ENCODE measurements around the gene RAB19.
"Not testable (repeated sequence)": the region's sequence is repeated elsewhere in the genome, so short reads cannot be mapped to it uniquely, and the experiment has no call there.

RAB19 gene

DNA sequence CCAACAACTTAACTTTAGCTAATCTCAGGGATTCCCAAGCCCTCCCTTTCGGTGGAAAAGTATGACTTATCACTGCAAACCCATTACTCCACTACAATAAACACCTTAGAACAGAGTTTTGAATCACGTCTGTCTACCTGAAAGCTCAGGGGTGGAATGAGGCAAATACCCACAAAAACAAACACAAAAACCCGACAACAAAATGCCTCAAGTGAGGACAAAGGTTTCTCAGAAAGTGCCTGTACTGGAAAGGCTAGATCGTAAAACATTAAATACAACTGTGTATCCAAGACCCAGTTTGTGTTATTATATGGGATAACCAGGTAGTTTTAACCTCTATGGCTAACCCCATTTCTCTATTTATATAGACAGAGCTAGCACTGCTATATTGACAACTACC lies 49.4 kb downstream of the RAB19 start:
- no peak overlapping the region for H3K4me3 ChIP-seq (ENCODE audit: low read depth, low read length)
- no peak for TF ChIP-seq CTCF (IDR thresholded peaks at IDR 0.05; ENCODE audit: low read depth, low read length, missing control alignments)
- DNase-seq (ENCODE audit: low read depth) = no peak

DNA sequence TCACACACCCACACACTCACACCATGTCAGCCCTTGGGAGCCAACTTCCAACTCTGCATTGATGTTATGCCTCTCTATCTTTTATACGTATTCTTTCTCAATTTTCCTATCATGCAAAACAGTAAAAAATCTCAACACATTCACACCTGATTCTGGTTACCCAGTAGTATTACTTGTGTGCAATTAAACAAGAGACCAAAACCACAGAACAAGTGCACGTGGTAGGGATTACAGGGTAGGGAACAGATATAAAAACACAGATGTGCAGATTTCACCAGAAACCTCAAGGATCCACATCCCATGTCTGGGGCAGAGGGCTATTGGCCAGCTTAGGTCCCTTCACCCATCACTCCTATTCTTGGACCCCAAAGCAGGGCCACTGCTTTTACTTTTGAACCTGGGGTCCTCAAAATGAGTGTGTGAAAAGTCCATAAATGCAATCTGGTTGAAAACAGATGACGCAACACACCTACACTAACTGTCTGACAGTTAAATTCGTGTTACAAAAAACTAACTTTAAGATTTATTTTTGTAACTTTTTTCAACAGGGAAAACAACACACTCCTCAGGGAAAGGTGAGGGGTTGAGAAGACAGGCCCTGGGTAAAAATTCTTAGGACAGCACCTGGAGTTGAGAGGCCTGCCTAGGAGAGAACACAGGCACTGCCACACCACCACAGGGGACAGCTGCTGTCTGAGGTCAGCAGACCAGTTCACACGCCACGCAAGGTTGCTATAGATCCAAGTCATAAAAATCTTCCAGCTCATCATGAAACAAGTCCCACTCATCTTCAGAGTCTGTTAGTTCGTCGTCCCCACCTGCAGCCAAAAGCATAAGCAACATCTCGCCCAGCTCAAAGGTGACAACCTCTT lies 50.2 kb downstream of the RAB19 start:
- not testable (repeated sequence) for DNase-seq (ENCODE audit: low read depth); H3K4me3 ChIP-seq (ENCODE audit: low read depth, low read length)

DNA sequence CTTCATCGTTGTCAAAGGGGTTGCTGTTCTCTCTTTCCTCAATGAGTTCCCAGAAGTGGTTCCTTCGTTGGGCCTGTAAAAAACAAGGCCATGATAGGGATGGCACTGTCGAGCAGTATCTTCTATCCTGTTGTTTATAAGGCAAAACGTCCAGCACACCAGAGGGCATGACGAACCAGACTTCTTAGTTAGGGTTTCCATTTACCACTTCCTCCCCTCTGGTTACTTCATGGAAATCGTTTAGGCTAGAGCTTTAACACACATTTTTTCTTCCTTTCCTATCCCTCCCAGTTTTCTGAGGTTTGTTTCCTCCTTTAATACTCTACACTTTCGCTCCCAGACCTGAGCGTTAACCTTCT lies 50.8 kb downstream of the RAB19 start:
- TF ChIP-seq CTCF (IDR thresholded peaks at IDR 0.05; ENCODE audit: low read depth, low read length, missing control alignments) = no peak
- no peak overlapping the region for H3K4me3 ChIP-seq (ENCODE audit: low read depth, low read length)
- no peak for DNase-seq (ENCODE audit: low read depth)

DNA sequence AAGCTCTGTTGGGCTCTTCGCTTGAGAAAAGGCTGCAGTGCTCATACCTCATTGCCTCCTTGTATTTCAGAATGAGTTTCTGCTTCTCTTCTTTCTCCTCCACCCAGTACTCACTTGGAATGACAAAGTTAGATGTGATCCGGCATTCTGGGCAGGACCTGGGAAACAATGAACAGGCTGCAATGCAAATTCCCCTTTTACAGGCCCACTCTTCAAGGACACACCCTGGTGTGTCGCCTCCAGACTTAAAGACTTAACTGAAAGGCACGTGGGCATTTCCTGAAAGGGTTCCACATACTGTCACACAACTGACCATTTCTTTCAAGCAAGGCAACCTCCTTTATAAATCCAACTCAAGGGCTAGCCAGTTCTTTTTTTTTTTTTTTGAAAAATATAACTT lies 51.9 kb downstream of the RAB19 start:
- no peak for DNase-seq (ENCODE audit: low read depth)
- no peak for TF ChIP-seq CTCF (IDR thresholded peaks at IDR 0.05; ENCODE audit: low read depth, low read length, missing control alignments)
- no peak overlapping the region for H3K4me3 ChIP-seq (ENCODE audit: low read depth, low read length)

GRCh38 chr7:140456551-140457051 lies 52.7 kb downstream of the RAB19 start:
- no peak overlapping the region for H3K4me3 ChIP-seq (ENCODE audit: low read depth, low read length)
- DNase-seq (ENCODE audit: low read depth) = no peak
- TF ChIP-seq CTCF (IDR thresholded peaks at IDR 0.05; ENCODE audit: low read depth, low read length, missing control alignments) = no peak

GRCh38 chr7:140458201-140458600 lies 54.3 kb downstream of the RAB19 start:
- no peak for DNase-seq (ENCODE audit: low read depth)
- no peak for TF ChIP-seq CTCF (IDR thresholded peaks at IDR 0.05; ENCODE audit: low read depth, low read length, missing control alignments)
- no peak overlapping the region for H3K4me3 ChIP-seq (ENCODE audit: low read depth, low read length)

DNA sequence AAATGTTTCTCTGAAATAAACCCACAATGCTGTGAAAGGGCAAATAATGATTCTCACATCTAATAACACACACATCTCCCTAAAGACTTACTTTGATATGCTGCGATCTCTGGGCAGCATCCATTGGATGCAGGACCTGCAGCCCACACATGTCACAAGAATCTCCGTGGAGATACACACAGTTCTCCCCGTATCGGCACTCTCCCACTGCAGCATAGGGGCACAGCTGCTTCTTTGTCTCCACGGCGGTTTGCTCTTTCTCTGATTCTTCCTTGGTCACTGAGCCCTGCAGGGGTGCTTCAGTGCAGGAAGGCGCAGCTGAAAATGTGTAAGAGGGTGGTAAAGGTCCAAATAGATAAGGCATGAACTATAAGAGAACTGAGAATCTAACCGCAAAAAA lies 55.1 kb downstream of the RAB19 start:
- H3K4me3 ChIP-seq (ENCODE audit: low read depth, low read length) = no peak overlapping the region
- no peak for TF ChIP-seq CTCF (IDR thresholded peaks at IDR 0.05; ENCODE audit: low read depth, low read length, missing control alignments)
- no peak for DNase-seq (ENCODE audit: low read depth)
